Measurements from ENCODE around the gene DAPK3. TPM values are rescaled to one million over a fixed set of nuclear protein-coding genes. Genes with fewer than 3 reads are reported as not detected.

Gene DAPK3
- total and polyA plus RNA-seq, 2 experiments from 2014 or later, result 103 to 140 TPM

DNA sequence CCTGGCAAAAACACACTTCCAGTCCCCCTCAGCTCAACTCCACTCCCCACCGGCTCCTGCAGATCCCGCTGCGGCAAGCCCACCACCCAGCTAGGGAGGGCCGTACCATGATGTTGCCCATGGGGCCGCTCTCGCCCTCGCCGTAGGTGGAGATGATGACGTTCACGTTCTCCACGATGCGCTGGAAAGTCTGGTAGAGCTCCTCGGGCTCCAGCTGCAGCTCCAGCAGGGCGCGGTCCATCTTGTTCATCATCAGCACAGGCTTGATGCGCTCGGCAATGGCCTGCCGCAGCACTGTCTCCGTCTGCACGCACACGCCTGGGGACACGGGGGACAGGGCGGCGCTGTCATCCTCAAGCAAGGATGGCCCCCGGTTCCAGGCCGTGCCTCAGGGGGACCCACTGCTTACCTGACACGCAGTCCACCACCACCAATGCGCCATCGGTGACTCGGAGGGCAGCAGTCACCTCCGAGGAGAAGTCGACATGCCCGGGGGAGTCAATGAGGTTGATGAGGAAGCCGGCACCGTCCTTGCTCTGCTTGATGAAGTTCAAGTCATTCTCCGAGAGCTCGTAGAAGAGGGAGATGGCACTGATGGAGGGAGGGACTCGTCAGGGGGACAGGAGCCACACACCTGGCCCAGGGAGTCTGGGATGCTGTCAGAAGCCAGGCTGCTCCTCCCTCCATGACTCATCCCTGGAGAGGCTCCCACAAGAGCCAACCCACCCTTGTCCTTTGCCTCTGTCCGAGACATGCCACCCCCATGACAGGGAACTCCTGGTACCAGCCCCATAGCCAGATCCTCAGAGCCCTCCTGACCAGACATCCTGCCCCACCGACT, 12.0 kb upstream of the DAPK3 start:
- TF ChIP-seq EZH2phosphoT487 (IDR thresholded peaks at IDR 0.05; ENCODE audit: low read depth, severe bottlenecking, unreplicated experiment) (no peak), EZH2 (IDR thresholded peaks at IDR 0.05; ENCODE audit: borderline replicate concordance) (no peak), CTCF (IDR thresholded peaks at IDR 0.05; ENCODE audit: poor library complexity) (no peak)
- Histone ChIP-seq H2AFZ (no peak overlapping the region), H3K4me2 (peak overlapping the region; percentile 96), H3K4me1 (ENCODE audit: insufficient read depth) (peaks cover 23% of the 10 kb centered on the region), H3K4me3 (no peak overlapping the region), H3K36me3 (replicated peaks; ENCODE audit: insufficient read depth, low read depth) (no peaks in the 10 kb centered on the region), H3K27ac (peak overlapping the region; percentile 100), H3K27me3 (no peaks in the 10 kb centered on the region), H3K9me2 (replicated peaks; ENCODE audit: insufficient read depth) (no peaks in the 10 kb centered on the region), H3K9me3 (ENCODE audit: low read depth) (no peaks in the 10 kb centered on the region), H4K20me1 (ENCODE audit: insufficient read depth, poor library complexity, severe bottlenecking) (peaks cover 73% of the 10 kb centered on the region), H3K79me2 (peaks cover 70% of the 10 kb centered on the region)
- peak; percentile 67 for DNase-seq (ENCODE audit: low spot score)
- 93% methylated on average over 40 of the region's 40 CpGs for WGBS (ENCODE audit: low lambda C conversion rate, missing lambda C conversion rate)

DNA sequence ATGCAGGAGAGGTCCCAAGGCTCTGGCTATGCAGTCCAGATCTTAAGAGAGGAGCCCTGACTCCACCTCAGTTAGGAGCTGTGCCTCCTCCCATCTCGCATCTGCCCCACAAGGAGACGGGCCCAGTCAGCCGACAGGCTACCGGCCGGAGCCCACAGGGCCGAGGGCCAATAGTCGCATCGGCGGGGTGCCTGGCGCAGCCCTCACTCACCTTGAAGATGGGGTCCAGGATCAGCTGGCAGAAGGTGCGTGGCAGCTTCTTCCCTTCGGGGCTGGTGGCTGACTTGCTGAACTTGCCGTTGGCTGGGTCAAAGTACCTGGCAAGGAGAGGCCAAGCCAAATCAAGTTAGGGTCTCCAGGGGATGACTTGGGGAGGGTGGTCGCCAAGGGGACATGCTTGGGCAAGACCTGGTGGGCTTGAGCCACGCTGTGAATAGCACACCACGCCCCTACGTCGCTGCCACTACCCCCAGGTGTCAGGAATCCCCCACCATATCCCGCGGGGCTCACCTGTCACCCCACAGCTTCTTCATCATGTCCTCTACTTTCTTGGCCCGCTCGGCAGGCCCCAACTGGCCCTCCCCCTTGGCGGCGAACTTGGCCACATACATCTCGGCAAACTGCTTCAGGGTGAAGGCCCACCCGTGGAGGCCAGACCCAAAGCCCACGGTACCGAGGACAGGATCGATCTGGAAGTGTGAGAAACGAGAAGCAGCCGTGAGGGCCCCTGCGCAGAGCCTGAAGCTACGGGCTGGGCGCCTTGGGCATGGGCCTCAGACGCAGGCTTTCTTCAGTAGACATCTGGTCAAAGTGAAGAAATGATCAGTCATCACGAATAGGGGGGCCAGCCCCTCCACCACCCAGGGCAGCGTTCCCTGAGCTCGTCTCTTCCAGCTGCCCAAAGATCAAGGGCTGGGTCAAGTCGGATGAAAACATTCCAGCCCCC, 11.1 kb upstream of the DAPK3 start:
- Histone ChIP-seq H3K36me3 (replicated peaks; ENCODE audit: insufficient read depth, low read depth) (no peaks in the 10 kb centered on the region), H3K27ac (no peak overlapping the region), H3K9me3 (ENCODE audit: low read depth) (no peaks in the 10 kb centered on the region), H3K4me2 (no peak overlapping the region), H3K4me1 (ENCODE audit: insufficient read depth) (peaks cover 16% of the 10 kb centered on the region), H3K27me3 (no peaks in the 10 kb centered on the region), H4K20me1 (ENCODE audit: insufficient read depth, poor library complexity, severe bottlenecking) (peaks cover 82% of the 10 kb centered on the region), H2AFZ (no peak overlapping the region), H3K9me2 (replicated peaks; ENCODE audit: insufficient read depth) (no peaks in the 10 kb centered on the region), H3K4me3 (no peak overlapping the region), H3K79me2 (peaks cover 79% of the 10 kb centered on the region)
- DNase-seq (ENCODE audit: low spot score), result no peak
- no peak for TF ChIP-seq EZH2 (IDR thresholded peaks at IDR 0.05; ENCODE audit: borderline replicate concordance)
- no peak for TF ChIP-seq EZH2phosphoT487 (IDR thresholded peaks at IDR 0.05; ENCODE audit: low read depth, severe bottlenecking, unreplicated experiment)
- no peak for TF ChIP-seq CTCF (IDR thresholded peaks at IDR 0.05; ENCODE audit: poor library complexity)
- WGBS (ENCODE audit: low lambda C conversion rate, missing lambda C conversion rate), result 95% methylated on average over 37 of the region's 39 CpGs

DNA sequence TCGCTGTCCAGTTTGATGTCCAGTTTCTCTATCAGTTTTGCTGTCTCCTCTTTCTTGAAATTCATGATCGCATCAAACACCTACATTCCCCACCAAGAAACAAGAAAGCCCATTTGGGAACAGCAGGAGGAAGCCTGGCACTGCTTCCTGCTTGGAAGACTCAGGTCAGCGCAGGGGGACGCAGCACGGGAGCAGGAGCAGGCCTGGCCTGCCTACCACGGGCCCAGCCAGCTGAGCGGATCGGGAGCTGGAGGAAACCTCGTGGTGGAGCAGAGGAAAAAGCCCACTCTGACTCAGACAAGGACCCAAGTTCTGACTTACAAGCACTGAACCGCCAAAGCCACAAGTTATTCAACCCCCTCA, 10.5 kb upstream of the DAPK3 start:
- Histone ChIP-seq H4K20me1 (ENCODE audit: insufficient read depth, poor library complexity, severe bottlenecking) (peaks cover 88% of the 10 kb centered on the region), H3K9me2 (replicated peaks; ENCODE audit: insufficient read depth) (no peaks in the 10 kb centered on the region), H2AFZ (no peak overlapping the region), H3K4me3 (no peak overlapping the region), H3K27ac (no peak overlapping the region), H3K36me3 (replicated peaks; ENCODE audit: insufficient read depth, low read depth) (no peaks in the 10 kb centered on the region), H3K4me2 (no peak overlapping the region), H3K27me3 (no peaks in the 10 kb centered on the region), H3K9me3 (ENCODE audit: low read depth) (no peaks in the 10 kb centered on the region), H3K79me2 (peaks cover 85% of the 10 kb centered on the region), H3K4me1 (ENCODE audit: insufficient read depth) (peaks cover 12% of the 10 kb centered on the region)
- WGBS (ENCODE audit: low lambda C conversion rate, missing lambda C conversion rate), result 93% methylated on average over 10 of the region's 10 CpGs
- TF ChIP-seq EZH2 (IDR thresholded peaks at IDR 0.05; ENCODE audit: borderline replicate concordance), result no peak
- no peak for TF ChIP-seq EZH2phosphoT487 (IDR thresholded peaks at IDR 0.05; ENCODE audit: low read depth, severe bottlenecking, unreplicated experiment)
- no peak for TF ChIP-seq CTCF (IDR thresholded peaks at IDR 0.05; ENCODE audit: poor library complexity)
- no peak for DNase-seq (ENCODE audit: low spot score)

All from hepatocyte (in vitro differentiated cells).